Adrenal gland (tissue), 12 donors: ENCODE results near the gene WSCD2. TPM values are rescaled to one million over a fixed set of nuclear protein-coding genes. Genes with fewer than 3 reads are reported as not detected.

Experiments used
- DNase-seq, 7 donors: peaks; one replicate each; pipeline ENCODE4 v3.0.0-alpha.2; 2019 to 2020
- H3K27ac ChIP-seq, 5 donors: fragments of 200-600 bp; sonication (generic) in 4 of 5; 1 replicate in 3 of 5; 2 replicates in 2 of 5; pipeline versions ENCODE4 v1.5.1 to v1.8.0; 2016 to 2020; ENCODE audit warnings: mild to moderate bottlenecking in 1 of 5
- H3K27me3 ChIP-seq: fragments of 200-600 bp; 2 replicates; pipeline ENCODE4 v1.8.0; 2021
- H3K36me3 ChIP-seq, 2 donors: fragments of 200-600 bp; replicated peaks in 1 of 2; 1 replicate in 1 of 2; 2 replicates in 1 of 2; pipeline versions ENCODE4 v1.5.1 to v1.8.0; 2018 to 2022
- H3K4me1 ChIP-seq, 2 donors: fragments of 200-600 bp; replicated peaks in 1 of 2; 1 replicate in 1 of 2; 2 replicates in 1 of 2; pipeline versions ENCODE4 v1.5.1 to v1.8.0; 2018 to 2021
- H3K4me3 ChIP-seq, 4 donors: fragments of 200-600 bp; sonication (generic) in 3 of 4; one replicate each; pipeline ENCODE4 v1.5.1; 2016 to 2018
- H3K9me3 ChIP-seq, 3 donors: fragments of 200-600 bp; sonication (generic) in 1 of 3; replicated peaks in 1 of 3; 1 replicate in 2 of 3; 2 replicates in 1 of 3; pipeline versions ENCODE4 v1.5.1 to v1.8.0; 2016 to 2021
- CTCF ChIP-seq, 6 experiments: fragments of 450-650 bp in 4 of 6; fragments of 200-600 bp in 2 of 6; sonication (generic) in 1 of 6; IDR thresholded peaks; 1 replicate in 5 of 6; 2 replicates in 1 of 6; pipeline versions ENCODE4 v1.5.1 to v1.8.0; 2016 to 2021; ENCODE audit warnings: antibody characterized with exemption in 6 of 6, mild to moderate bottlenecking in 2 of 6, moderate library complexity in 1 of 6
- POLR2A ChIP-seq, 2 donors: fragments of 450-650 bp; IDR thresholded peaks; one replicate each; pipeline ENCODE4 v1.6.1; 2017; ENCODE audit warnings: antibody characterized with exemption in 2 of 2, mild to moderate bottlenecking in 2 of 2, moderate library complexity in 1 of 2
- WGBS, 4 donors: extraction: QIAGEN DNeasy Blood & Tissue Kit in 2 of 4; methylation state at CpG; one replicate each; pipeline versions ENCODE4 v1.1.5 to v1.1.7; 2013 to 2017; 5-methylcytosine and 5-hydroxymethylcytosine counted together
- intact Hi-C, 2 donors: fragments of 100-400 bp; cut with DNase I; formaldehyde crosslinking; loops; one replicate each; pipeline versions ENCODE4 v1.14.1 to v1.15.0; 2022 to 2023
- polyA plus RNA-seq, 3 donors: library from polyadenylated mRNA; stranded (reverse); fragments of 200-250 nt in 2 of 3; fragments of 350-450 nt in 1 of 3; fragmentation: Illumina TruSeq in 1 of 3; extraction: RNeasy Lipid Tissue Mini Kit (QIAGEN cat#74804) in 1 of 3; gene quantifications; one replicate each; pipeline ENCODE4 v1.2.3, GENCODE V29; 2013 to 2014
- total RNA-seq, 9 donors: library from RNA; depleted of rRNA in 4 of 9; stranded (reverse); fragments of >200 nt in 4 of 9; fragments of 120-200 nt in 1 of 9; fragmentation: NEBNext Ultra II Directional in 1 of 9; extraction: Animal tissue kit (Norgen Biotek cat#: 25700) in 1 of 9; gene quantifications; one replicate each; pipeline versions ENCODE4 v1.1.0 to v1.2.4, GENCODE V29; 2013 to 2023
- donor health status: healthy with polysubstance abuse.
- donor health status: Bipolar disorder and iron deficiency.
- donor health status: DM: yes; HTN: yes; CAD: no.
- donor health status: DM: no; HTN: no; CAD: no.
- donor health status: DM: no; HTN: no; CAD: no.
- donor health status: DM: yes; HTN: yes; CAD: no.

The WSCD2 gene
- total and polyA plus RNA-seq, 12 donors, result 0.18 to 2.9 (median 0.69) TPM

GRCh38 chr12:108177131-108177530, 48.0 kb downstream of the WSCD2 start:
- intact Hi-C loops, result no loop called here
- no peaks in the 10 kb centered on the region for H3K9me3 ChIP-seq
- no peak for DNase-seq
- H3K36me3 ChIP-seq, result no peaks in the 10 kb centered on the region
- no peaks in the 10 kb centered on the region for H3K27me3 ChIP-seq
- H3K27ac ChIP-seq, result no peak overlapping the region
- H3K4me1 ChIP-seq, result no peaks in the 10 kb centered on the region
- TF ChIP-seq POLR2A (IDR thresholded peaks at IDR 0.05) (no peak), CTCF (IDR thresholded peaks at IDR 0.05) (no peak)
- WGBS, 4 donors, result 84 to 92% (median 89%) methylated on average over 3 of the region's 3 CpGs
- H3K4me3 ChIP-seq, result no peak overlapping the region

- no peaks in the 10 kb centered on the region for H3K4me1 ChIP-seq
- WGBS, 4 donors, result 47 to 74% (median 63%) methylated on average over 2 of the region's 2 CpGs
- H3K27me3 ChIP-seq, result no peaks in the 10 kb centered on the region
- no peak overlapping the region for H3K4me3 ChIP-seq
- DNase-seq, result no peak
- H3K36me3 ChIP-seq, result no peaks in the 10 kb centered on the region
- H3K27ac ChIP-seq, result no peak overlapping the region
- intact Hi-C loops, result no loop called here
- H3K9me3 ChIP-seq, result no peaks in the 10 kb centered on the region
- no peak for TF ChIP-seq CTCF (IDR thresholded peaks at IDR 0.05)
Measured at GRCh38 chr12:108179305-108179704, 50.2 kb downstream of the WSCD2 start.

GRCh38 chr12:108180255-108181094, 51.4 kb downstream of the WSCD2 start:
- DNase-seq, result no peak
- H3K4me1 ChIP-seq, result no peaks in the 10 kb centered on the region
- H3K27me3 ChIP-seq, result no peaks in the 10 kb centered on the region
- H3K4me3 ChIP-seq, result no peak overlapping the region
- TF ChIP-seq CTCF (IDR thresholded peaks at IDR 0.05) (no peak), POLR2A (IDR thresholded peaks at IDR 0.05) (no peak)
- 78 to 85% (median 82%) methylated on average over 7 of the region's 7 CpGs for WGBS, 4 donors
- no peaks in the 10 kb centered on the region for H3K36me3 ChIP-seq
- no peaks in the 10 kb centered on the region for H3K9me3 ChIP-seq
- intact Hi-C loops, result no loop called here
- no peak overlapping the region for H3K27ac ChIP-seq

- H3K9me3 ChIP-seq, result no peaks in the 10 kb centered on the region
- H3K36me3 ChIP-seq, result no peaks in the 10 kb centered on the region
- no peaks in the 10 kb centered on the region for H3K27me3 ChIP-seq
- DNase-seq, result no peak
- intact Hi-C loops, result no loop called here
- no peaks in the 10 kb centered on the region for H3K4me1 ChIP-seq
- no peak overlapping the region for H3K4me3 ChIP-seq
- TF ChIP-seq POLR2A (IDR thresholded peaks at IDR 0.05), result no peak
- TF ChIP-seq CTCF (IDR thresholded peaks at IDR 0.05), result no peak
- no peak overlapping the region for H3K27ac ChIP-seq
- WGBS, 4 donors, result 61 to 79% (median 73%) methylated on average over 8 of the region's 8 CpGs
Measured at GRCh38 chr12:108181095-108181454, 52.0 kb downstream of the WSCD2 start.
